Astrocyte of the cerebellum (primary cell): ENCODE measurements around the gene FGD5.

Source experiments
- DNase-seq: peaks from one replicate; pipeline ENCODE4 v3.0.0-alpha.2; 2011; ENCODE audit warnings: low read depth
- H3K4me3 ChIP-seq: 2 replicates; pipeline ENCODE4 v1.5.1; 2011; ENCODE audit warnings: mild to moderate bottlenecking, low read depth, low read length, moderate library complexity
- CTCF ChIP-seq: IDR thresholded peaks from 2 replicates; pipeline ENCODE4 v1.5.1; 2012; ENCODE audit warnings: low read length, low read depth, moderate library complexity, mild to moderate bottlenecking; ENCODE audit errors: missing control alignments
- in situ Hi-C: cut with HindIII; loops from 2 replicates; pipeline ENCODE4 v1.10.0; 2017; ENCODE audit warnings: low sequenced_read_pairs

The FGD5 gene

GRCh38 chr3:14818804-14819500 is at the start of gene FGD5:
Gene FGD5 (plus strand): TSS chr3:14818962. CDS start chr3:14819072, 110 bp downstream.
- DNase-seq = no peak
- no peak for TF ChIP-seq CTCF
- in situ Hi-C loops = no loop called here
- no peak within 1 kb of the TSS for H3K4me3 ChIP-seq

GRCh38 chr3:14769544-14770325 is 49.0 kb upstream of the FGD5 start:
- TF ChIP-seq CTCF = no peak
- no peak overlapping the region for H3K4me3 ChIP-seq
- no peak for DNase-seq
- in situ Hi-C loops = no loop called here

GRCh38 chr3:14770591-14770990 is 48.2 kb upstream of the FGD5 start:
- TF ChIP-seq CTCF = no peak
- DNase-seq = no peak
- in situ Hi-C loops = no loop called here
- no peak overlapping the region for H3K4me3 ChIP-seq

- DNase-seq = no peak
- no peak for TF ChIP-seq CTCF
- in situ Hi-C loops = no loop called here
- H3K4me3 ChIP-seq = no peak overlapping the region
Observed at GRCh38 chr3:14771593-14772497, 46.9 kb upstream of the FGD5 start.

GRCh38 chr3:14772533-14773138 is 46.1 kb upstream of the FGD5 start:
- no peak for TF ChIP-seq CTCF
- no peak for DNase-seq
- H3K4me3 ChIP-seq = no peak overlapping the region
- in situ Hi-C loops = no loop called here

- TF ChIP-seq CTCF = no peak
- in situ Hi-C loops = no loop called here
- no peak for DNase-seq
- no peak overlapping the region for H3K4me3 ChIP-seq
Observed at GRCh38 chr3:14773281-14773680, 45.5 kb upstream of the FGD5 start.
